ENCODE data around the gene LAMC1. TPM values are rescaled to one million over a fixed set of nuclear protein-coding genes. Genes with fewer than 3 reads are reported as not detected.
A peak's percentile ranks its signal among the peaks of the same experiment; 100 is the strongest.

Gene LAMC1
- total RNA-seq, 4 donors from 2014 or later: 58.3 to 124 (median 77.6) TPM

DNA sequence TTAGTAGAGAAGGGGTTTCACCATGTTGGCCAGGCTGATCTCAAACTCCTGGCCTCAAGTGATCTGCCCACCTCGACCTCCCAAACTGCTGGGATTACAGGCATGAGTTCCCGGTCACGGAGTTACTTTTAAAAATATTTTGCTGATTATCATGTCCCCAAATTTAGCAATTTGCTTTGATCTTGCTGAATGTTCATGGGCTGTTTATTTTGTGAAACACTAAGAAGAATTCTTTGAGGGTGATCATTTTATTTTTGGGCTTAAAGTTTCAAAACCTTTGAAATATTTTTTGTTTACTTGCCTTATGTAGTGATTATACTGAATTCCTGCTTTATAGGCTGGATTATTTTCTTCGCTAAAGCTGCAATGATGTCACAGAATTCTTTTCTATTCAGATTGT is 11.4 kb upstream of the LAMC1 start:
- Histone ChIP-seq H3K27ac (no peak overlapping the region), H3K4me3 (no peak overlapping the region), H3K4me1 (no peaks in the 10 kb centered on the region), H3K9me3 (no peaks in the 10 kb centered on the region), H3K36me3 (no peaks in the 10 kb centered on the region), H3K27me3 (no peaks in the 10 kb centered on the region)
- 79% methylated on average over 4 of the region's 4 CpGs for WGBS
- no peak for DNase-seq (ENCODE audit: low spot score in 2 of 2)
- TF ChIP-seq POLR2A (IDR thresholded peaks at IDR 0.05) (no peak), CTCF (IDR thresholded peaks at IDR 0.05) (no peak), POLR2AphosphoS5 (IDR thresholded peaks at IDR 0.05) (no peak), EP300 (IDR thresholded peaks at IDR 0.05) (no peak)

DNA sequence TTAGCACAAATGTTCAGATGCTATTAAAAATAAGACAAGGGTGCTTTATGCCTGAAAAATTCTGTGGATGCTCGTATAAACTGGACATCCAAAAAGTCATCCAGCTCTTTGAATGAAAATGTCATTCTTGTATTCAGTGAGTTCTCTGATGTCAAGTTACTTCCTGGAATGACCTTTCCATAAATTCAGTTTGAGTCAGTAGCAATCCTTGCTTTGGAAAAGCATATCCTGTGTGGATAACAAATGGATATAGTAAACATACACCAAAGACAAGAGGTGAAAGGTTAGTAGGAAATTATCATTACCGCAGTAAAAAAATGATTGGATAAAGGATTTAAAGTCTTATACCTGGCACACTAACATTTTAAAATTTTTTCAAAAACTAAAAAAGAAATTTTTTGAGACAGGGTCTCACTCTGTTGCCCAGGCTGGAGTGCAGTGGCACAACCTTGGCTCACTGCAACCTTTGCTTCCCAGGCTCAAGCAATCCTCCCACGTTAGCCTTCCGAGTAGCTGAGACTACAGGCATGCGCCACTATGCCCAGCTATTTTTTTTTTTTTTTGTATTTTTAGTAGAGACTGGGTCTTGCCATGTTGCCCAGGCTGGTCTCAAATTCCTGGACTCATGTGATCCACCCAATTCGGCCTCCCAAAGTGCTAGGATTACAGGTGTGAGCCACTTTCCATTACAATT is 10.8 kb upstream of the LAMC1 start:
- no peaks in the 10 kb centered on the region for H3K36me3 ChIP-seq
- no peaks in the 10 kb centered on the region for H3K4me1 ChIP-seq
- TF ChIP-seq POLR2A (IDR thresholded peaks at IDR 0.05): no peak
- no peak for TF ChIP-seq POLR2AphosphoS5 (IDR thresholded peaks at IDR 0.05)
- no peak overlapping the region for H3K27ac ChIP-seq
- DNase-seq (ENCODE audit: low spot score in 2 of 2): no peak
- no peaks in the 10 kb centered on the region for H3K27me3 ChIP-seq
- no peak overlapping the region for H3K4me3 ChIP-seq
- H3K9me3 ChIP-seq: no peaks in the 10 kb centered on the region
- WGBS: 83% methylated on average over 6 of the region's 6 CpGs

- WGBS: 35% methylated on average over 3 of the region's 3 CpGs
- Histone ChIP-seq H3K4me3 (no peak overlapping the region), H3K27ac (no peak overlapping the region), H3K9me3 (no peaks in the 10 kb centered on the region), H3K27me3 (no peaks in the 10 kb centered on the region), H3K4me1 (peaks cover 14% of the 10 kb centered on the region), H3K36me3 (no peaks in the 10 kb centered on the region)
- TF ChIP-seq POLR2AphosphoS5 (IDR thresholded peaks at IDR 0.05): no peak
- no peak for TF ChIP-seq CTCF (IDR thresholded peaks at IDR 0.05)
- no peak for TF ChIP-seq POLR2A (IDR thresholded peaks at IDR 0.05)
- no peak for TF ChIP-seq EP300 (IDR thresholded peaks at IDR 0.05)
- no peak for DNase-seq (ENCODE audit: low spot score in 2 of 2)
Measured at GRCh38 chr1:183019139-183019740, 4.0 kb upstream of the LAMC1 start.

DNA sequence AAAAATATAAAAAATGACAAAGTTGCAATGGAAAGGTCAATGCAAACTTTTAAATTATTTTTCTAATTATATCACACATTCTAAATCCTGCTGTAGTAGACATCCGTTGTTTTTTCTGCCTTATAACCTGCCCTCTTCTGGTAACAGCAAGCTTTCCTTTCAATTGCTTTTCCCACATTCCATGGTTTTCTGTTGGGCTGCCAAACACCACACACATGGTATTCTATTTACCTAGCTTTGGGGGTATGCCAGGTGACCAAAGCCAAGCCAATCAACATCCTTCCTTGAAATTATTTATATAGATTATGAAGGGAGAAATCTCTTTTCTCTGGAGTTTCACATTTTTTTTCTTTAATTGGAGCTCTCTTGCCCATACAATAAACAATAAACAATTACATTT is 3.4 kb upstream of the LAMC1 start:
- TF ChIP-seq POLR2AphosphoS5 (IDR thresholded peaks at IDR 0.05) (no peak), EP300 (IDR thresholded peaks at IDR 0.05) (no peak), POLR2A (IDR thresholded peaks at IDR 0.05) (no peak), CTCF (IDR thresholded peaks at IDR 0.05) (no peak)
- no peak for DNase-seq (ENCODE audit: low spot score in 2 of 2)

GRCh38 chr1:183021405-183022201 is 1.6 kb upstream of the LAMC1 start:
- H3K9me3 ChIP-seq: no peaks in the 10 kb centered on the region
- H3K36me3 ChIP-seq: no peaks in the 10 kb centered on the region
- H3K27ac ChIP-seq: peak overlapping the region; percentile 100
- TF ChIP-seq POLR2AphosphoS5 (IDR thresholded peaks at IDR 0.05): no peak
- no peak for TF ChIP-seq POLR2A (IDR thresholded peaks at IDR 0.05)
- no peak for TF ChIP-seq EP300 (IDR thresholded peaks at IDR 0.05)
- no peak for TF ChIP-seq CTCF (IDR thresholded peaks at IDR 0.05)
- H3K4me1 ChIP-seq: peaks cover 32% of the 10 kb centered on the region
- no peaks in the 10 kb centered on the region for H3K27me3 ChIP-seq
- 49% methylated on average over 11 of the region's 11 CpGs for WGBS
- H3K4me3 ChIP-seq: peak overlapping the region; percentile 82
- no peak for DNase-seq (ENCODE audit: low spot score in 2 of 2)

More for the DNA sequence above, 3.4 kb upstream of the LAMC1 start:
- no peaks in the 10 kb centered on the region for H3K9me3 ChIP-seq
- 32% methylated on average over 1 of the region's 1 CpG for WGBS
- peaks cover 20% of the 10 kb centered on the region for H3K4me1 ChIP-seq
- H3K27me3 ChIP-seq: no peaks in the 10 kb centered on the region
- no peak overlapping the region for H3K27ac ChIP-seq
- no peaks in the 10 kb centered on the region for H3K36me3 ChIP-seq
- no peak overlapping the region for H3K4me3 ChIP-seq
